ENCODE measurements around the gene CNEP1R1.
"Not testable (repeated sequence)": the region's sequence is repeated elsewhere in the genome, so short reads cannot be mapped to it uniquely, and the experiment has no call there.

Gene CNEP1R1

GRCh38 chr16:50024684-50025536 is at the start of gene CNEP1R1:
Gene CNEP1R1 (plus strand): TSS chr16:50025225. CDS start chr16:50025316, 91 bp downstream.
- DNase-seq = peak; percentile 87

- no peak for DNase-seq
Measured at GRCh38 chr16:49977427-49977826, 47.6 kb upstream of the CNEP1R1 start.

GRCh38 chr16:49978569-49979326 is 46.3 kb upstream of the CNEP1R1 start:
- DNase-seq = no peak

- DNase-seq = no peak
Measured at GRCh38 chr16:49980166-49980565, 44.9 kb upstream of the CNEP1R1 start.

- DNase-seq = no peak
Measured at GRCh38 chr16:49986351-49987124, 38.5 kb upstream of the CNEP1R1 start.

- DNase-seq = no peak
Measured at GRCh38 chr16:49987381-49987780, 37.6 kb upstream of the CNEP1R1 start.

GRCh38 chr16:49992825-49993224 is 32.2 kb upstream of the CNEP1R1 start:
- DNase-seq = no peak

- no peak for DNase-seq
Measured at GRCh38 chr16:49993579-49993978, 31.4 kb upstream of the CNEP1R1 start.

GRCh38 chr16:49994006-49994405 is 31.0 kb upstream of the CNEP1R1 start:
- no peak for DNase-seq

GRCh38 chr16:49995720-49996119 is 29.3 kb upstream of the CNEP1R1 start:
- no peak for DNase-seq

GRCh38 chr16:49997721-49998251 is 27.2 kb upstream of the CNEP1R1 start:
- no peak for DNase-seq

- no peak for DNase-seq
Measured at GRCh38 chr16:49998991-49999390, 26.0 kb upstream of the CNEP1R1 start.

GRCh38 chr16:50001144-50001543 is 23.9 kb upstream of the CNEP1R1 start:
- no peak for DNase-seq

- no peak for DNase-seq
Measured at GRCh38 chr16:50002190-50002589, 22.8 kb upstream of the CNEP1R1 start.

- DNase-seq = no peak
Measured at GRCh38 chr16:50004239-50004638, 20.8 kb upstream of the CNEP1R1 start.

- no peak for DNase-seq
Measured at GRCh38 chr16:50006964-50007363, 18.1 kb upstream of the CNEP1R1 start.

- no peak for DNase-seq
Measured at GRCh38 chr16:50007744-50008143, 17.3 kb upstream of the CNEP1R1 start.

GRCh38 chr16:50010212-50010611 is 14.8 kb upstream of the CNEP1R1 start:
- no peak for DNase-seq

- no peak for DNase-seq
Measured at GRCh38 chr16:50011707-50012106, 13.3 kb upstream of the CNEP1R1 start.

GRCh38 chr16:50012182-50012581 is 12.8 kb upstream of the CNEP1R1 start:
- DNase-seq = no peak

GRCh38 chr16:50014211-50014610 is 10.8 kb upstream of the CNEP1R1 start:
- not testable (repeated sequence) for DNase-seq

GRCh38 chr16:50015631-50016030 is 9.4 kb upstream of the CNEP1R1 start:
- DNase-seq = no peak

GRCh38 chr16:50017553-50017952 is 7.5 kb upstream of the CNEP1R1 start:
- no peak for DNase-seq
